GM23338 (cell line): Measurements from ENCODE around the gene LMO1. TPM values are rescaled to one million over a fixed set of nuclear protein-coding genes. Genes with fewer than 3 reads are reported as not detected.

ENCODE experiments used
- ATAC-seq: fragments of 200-7000 bp; cut with Tn5 transposase; 3 replicates; pipeline ENCODE4 v1.9.1; 2020
- DNase-seq: peaks from one replicate; pipeline ENCODE4 v3.0.0-alpha.2; 2015; ENCODE audit warnings: low spot score
- H2AFZ ChIP-seq: fragments of 200-600 bp; sonication (generic); 2 replicates; pipeline ENCODE4 v1.8.0; 2016; ENCODE audit warnings: antibody characterized with exemption, mild to moderate bottlenecking, moderate library complexity
- H3F3A ChIP-seq: fragments of 200-600 bp; sonication (generic); replicated peaks from 2 replicates; pipeline ENCODE4 v1.8.0; 2017; ENCODE audit warnings: antibody characterized with exemption, mixed run types, low read depth
- H3K27ac ChIP-seq: fragments of 200-600 bp; sonication (generic); 2 replicates; pipeline ENCODE4 v1.6.1; 2016; ENCODE audit warnings: low read depth
- H3K27me3 ChIP-seq: fragments of 200-600 bp; sonication (generic); 2 replicates; pipeline ENCODE4 v1.8.0; 2016; ENCODE audit warnings: mild to moderate bottlenecking, mixed run types, moderate library complexity; ENCODE audit not compliant: insufficient read depth
- H3K36me3 ChIP-seq: fragments of 200-600 bp; sonication (generic); 2 replicates; pipeline ENCODE4 v1.8.0; 2016; ENCODE audit warnings: mild to moderate bottlenecking; ENCODE audit not compliant: insufficient read depth
- H3K4me1 ChIP-seq: fragments of 200-600 bp; sonication (generic); 2 replicates; pipeline ENCODE4 v1.8.0; 2016; ENCODE audit warnings: mild to moderate bottlenecking, moderate library complexity; ENCODE audit not compliant: insufficient read depth
- H3K4me2 ChIP-seq: fragments of 200-600 bp; sonication (generic); 2 replicates; pipeline ENCODE4 v1.7.1; 2017; ENCODE audit warnings: mixed run types
- H3K4me3 ChIP-seq: fragments of 200-600 bp; sonication (generic); 2 replicates; pipeline ENCODE4 v1.6.1; 2016; ENCODE audit warnings: mixed run types
- H3K79me2 ChIP-seq: fragments of 200-600 bp; sonication (generic); replicated peaks from 2 replicates; pipeline ENCODE4 v1.8.0; 2017; ENCODE audit warnings: mild to moderate bottlenecking; ENCODE audit not compliant: insufficient read depth
- H3K9me2 ChIP-seq: fragments of 200-600 bp; sonication (generic); 2 replicates; pipeline ENCODE4 v1.8.0; 2017; ENCODE audit not compliant: insufficient read depth
- H4K20me1 ChIP-seq: fragments of 200-600 bp; sonication (generic); replicated peaks from 2 replicates; pipeline ENCODE4 v1.8.0; 2017; ENCODE audit warnings: mild to moderate bottlenecking; ENCODE audit not compliant: insufficient read depth
- H3K27ac Mint-ChIP-seq: 2 replicates; pipeline ENCODE4 v1.8.0; 2020; ENCODE audit warnings: inconsistent platforms, mild to moderate bottlenecking, moderate library complexity, mixed read lengths
- H3K27me3 Mint-ChIP-seq: 3 replicates; pipeline ENCODE4 v1.8.0; 2022; ENCODE audit warnings: low read depth, mild to moderate bottlenecking, moderate library complexity, mixed read lengths, inconsistent platforms; ENCODE audit not compliant: insufficient read depth, poor library complexity
- H3K36me3 Mint-ChIP-seq: 3 replicates; pipeline ENCODE4 v1.8.0; 2021; ENCODE audit warnings: low read depth, mild to moderate bottlenecking, inconsistent platforms, moderate library complexity, mixed read lengths
- H3K4me1 Mint-ChIP-seq: 3 replicates; pipeline ENCODE4 v1.8.0; 2020; ENCODE audit warnings: mild to moderate bottlenecking, inconsistent platforms, mixed read lengths
- H3K4me3 Mint-ChIP-seq: 3 replicates; pipeline ENCODE4 v1.8.0; 2021; ENCODE audit warnings: moderate library complexity, mild to moderate bottlenecking, inconsistent platforms, mixed read lengths
- H3K9me3 Mint-ChIP-seq: 3 replicates; pipeline ENCODE4 v1.8.0; 2020; ENCODE audit warnings: moderate library complexity, mild to moderate bottlenecking, inconsistent platforms, mixed read lengths
- CREB1 ChIP-seq: fragments of 250-450 bp; sonication (Bioruptor Pico); IDR thresholded peaks from 2 replicates; pipeline ENCODE4 v1.5.0; 2020; ENCODE audit warnings: low read depth, mild to moderate bottlenecking, moderate library complexity
- EZH2 ChIP-seq: fragments of 200-600 bp; sonication (generic); IDR thresholded peaks from one replicate; pipeline ENCODE4 v1.8.0; 2017; ENCODE audit warnings: antibody characterized with exemption, mild to moderate bottlenecking, low read depth; ENCODE audit not compliant: unreplicated experiment
- EZH2phosphoT487 ChIP-seq: fragments of 200-600 bp; sonication (generic); IDR thresholded peaks from one replicate; pipeline ENCODE4 v1.8.1; 2018; ENCODE audit warnings: antibody characterized with exemption; ENCODE audit not compliant: unreplicated experiment
- JUNB ChIP-seq: IDR thresholded peaks from one replicate; pipeline ENCODE4 v1.6.1; 2016; ENCODE audit warnings: antibody characterized with exemption; ENCODE audit not compliant: unreplicated experiment
- NANOG ChIP-seq: IDR thresholded peaks from 2 replicates; pipeline ENCODE4 v1.6.1; 2016; ENCODE audit warnings: antibody characterized with exemption, borderline replicate concordance
- POLR2AphosphoS5 ChIP-seq: IDR thresholded peaks from 2 replicates; pipeline ENCODE4 v1.6.1; 2016; ENCODE audit warnings: antibody characterized with exemption, low read depth
- STAT1 ChIP-seq: IDR thresholded peaks from one replicate; pipeline ENCODE4 v1.6.1; 2016; ENCODE audit warnings: antibody characterized with exemption; ENCODE audit not compliant: unreplicated experiment
- ZNF114 ChIP-seq: fragments of 250-450 bp; sonication (Bioruptor Pico); IDR thresholded peaks from 2 replicates; pipeline ENCODE4 v1.5.0; 2020; ENCODE audit warnings: mild to moderate bottlenecking, moderate library complexity
- ZNF331 ChIP-seq: fragments of 250-450 bp; sonication (Bioruptor Pico); IDR thresholded peaks from 2 replicates; pipeline ENCODE4 v1.5.0; 2020; ENCODE audit warnings: low read depth, mild to moderate bottlenecking, moderate library complexity
- polyA plus RNA-seq: library from polyadenylated mRNA; unstranded; fragments of >200 nt; fragmentation: Nextera tagmentation; extraction: Ambion mirVana; gene quantifications from 2 replicates; pipeline ENCODE4 v1.2.1, GENCODE V29; 2016
- total RNA-seq: library from RNA; depleted of rRNA; stranded (reverse); fragments of >200 nt; shearing (Covaris generic); gene quantifications from 2 replicates; pipeline ENCODE4 v1.2.3, GENCODE V29; 2014
- TF ChIP-seq, protein P1 (sequence below): IDR thresholded peaks from one replicate; pipeline ENCODE4 v1.6.1; 2018; ENCODE audit warnings: antibody characterized with exemption; ENCODE audit not compliant: unreplicated experiment
- TF ChIP-seq, protein P2 (sequence below): fragments of 250-450 bp; sonication (Bioruptor Pico); IDR thresholded peaks from 2 replicates; pipeline ENCODE4 v1.5.0; 2020; ENCODE audit warnings: mild to moderate bottlenecking, moderate library complexity
- TF ChIP-seq, protein P3 (sequence below): IDR thresholded peaks from 2 replicates; pipeline ENCODE4 v1.6.1; 2016; ENCODE audit warnings: antibody characterized with exemption
- TF ChIP-seq, protein P4 (sequence below), 2 experiments: fragments of 200-600 bp in 1 of 2; sonication (generic) in 1 of 2; conservative IDR thresholded peaks; 2 replicates each; pipeline versions ENCODE4 v1.5.1 to v1.6.1; 2016 to 2017; ENCODE audit warnings: antibody characterized with exemption in 2 of 2, low read depth in 2 of 2, mild to moderate bottlenecking in 2 of 2, moderate library complexity in 1 of 2

Gene LMO1
- total and polyA plus RNA-seq, 2 experiments from 2014 or later = 0.40 TPM; not detected in 1

DNA sequence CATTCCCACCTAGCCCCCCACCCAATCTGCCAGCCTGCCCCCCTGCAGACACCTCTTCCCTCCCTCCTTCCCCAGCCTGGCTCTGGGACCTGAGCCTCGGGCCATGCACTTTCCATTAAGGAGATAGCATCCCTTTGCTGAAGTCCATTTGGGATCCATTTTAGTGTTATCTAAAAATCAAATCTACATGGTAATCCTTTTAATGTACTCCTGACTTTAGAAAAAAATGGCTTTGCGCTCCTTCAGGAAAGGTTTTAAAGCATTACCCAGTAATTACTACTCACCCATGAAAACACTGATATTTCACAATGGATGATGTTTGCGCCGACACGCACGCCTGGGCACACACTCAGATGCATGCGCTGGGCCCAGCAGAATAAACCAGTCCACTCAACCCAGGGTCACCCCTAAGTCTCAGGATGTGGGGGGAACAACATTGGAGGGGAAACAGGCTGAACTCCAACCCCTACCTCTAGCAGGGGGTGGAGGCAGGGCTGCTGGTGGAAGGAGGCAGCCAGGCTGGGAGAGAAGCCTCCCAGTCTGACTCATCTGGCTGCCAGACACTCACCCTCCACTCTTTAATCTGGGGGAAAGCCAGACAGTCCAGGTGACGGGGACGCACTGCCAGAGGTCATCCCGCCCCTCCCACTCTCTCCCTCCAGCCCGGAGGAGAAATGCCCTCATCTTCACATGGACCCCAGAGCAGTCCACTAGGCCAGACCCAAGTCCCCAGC is 29.8 kb downstream of the LMO1 start:
- Mint-ChIP-seq H3K36me3 (no peaks in the 10 kb centered on the region), H3K4me3 (no peak overlapping the region), H3K27ac (no peak overlapping the region), H3K27me3 (peaks cover 7% of the 10 kb centered on the region), H3K4me1 (peaks cover 11% of the 10 kb centered on the region), H3K9me3 (no peaks in the 10 kb centered on the region)
- no peak overlapping the region for H2AFZ ChIP-seq
- no peaks in the 10 kb centered on the region for H3K9me2 ChIP-seq
- no peaks in the 10 kb centered on the region for H3K4me1 ChIP-seq
- H4K20me1 ChIP-seq = no peaks in the 10 kb centered on the region
- H3K4me2 ChIP-seq = no peak overlapping the region
- ATAC-seq = no peak
- H3K27ac ChIP-seq = no peak overlapping the region
- no peak for DNase-seq
- no peaks in the 10 kb centered on the region for H3F3A ChIP-seq
- H3K4me3 ChIP-seq = no peak overlapping the region
- no peaks in the 10 kb centered on the region for H3K36me3 ChIP-seq
- TF ChIP-seq EZH2phosphoT487 (no peak), STAT1 (no peak), JUNB (no peak), EZH2 (no peak), CREB1 (no peak), ZNF114 (CRISPR knock-in tag) (no peak), ZNF331 (CRISPR knock-in tag) (no peak), POLR2AphosphoS5 (no peak), NANOG (no peak)
- TF ChIP-seq, protein P1, sequence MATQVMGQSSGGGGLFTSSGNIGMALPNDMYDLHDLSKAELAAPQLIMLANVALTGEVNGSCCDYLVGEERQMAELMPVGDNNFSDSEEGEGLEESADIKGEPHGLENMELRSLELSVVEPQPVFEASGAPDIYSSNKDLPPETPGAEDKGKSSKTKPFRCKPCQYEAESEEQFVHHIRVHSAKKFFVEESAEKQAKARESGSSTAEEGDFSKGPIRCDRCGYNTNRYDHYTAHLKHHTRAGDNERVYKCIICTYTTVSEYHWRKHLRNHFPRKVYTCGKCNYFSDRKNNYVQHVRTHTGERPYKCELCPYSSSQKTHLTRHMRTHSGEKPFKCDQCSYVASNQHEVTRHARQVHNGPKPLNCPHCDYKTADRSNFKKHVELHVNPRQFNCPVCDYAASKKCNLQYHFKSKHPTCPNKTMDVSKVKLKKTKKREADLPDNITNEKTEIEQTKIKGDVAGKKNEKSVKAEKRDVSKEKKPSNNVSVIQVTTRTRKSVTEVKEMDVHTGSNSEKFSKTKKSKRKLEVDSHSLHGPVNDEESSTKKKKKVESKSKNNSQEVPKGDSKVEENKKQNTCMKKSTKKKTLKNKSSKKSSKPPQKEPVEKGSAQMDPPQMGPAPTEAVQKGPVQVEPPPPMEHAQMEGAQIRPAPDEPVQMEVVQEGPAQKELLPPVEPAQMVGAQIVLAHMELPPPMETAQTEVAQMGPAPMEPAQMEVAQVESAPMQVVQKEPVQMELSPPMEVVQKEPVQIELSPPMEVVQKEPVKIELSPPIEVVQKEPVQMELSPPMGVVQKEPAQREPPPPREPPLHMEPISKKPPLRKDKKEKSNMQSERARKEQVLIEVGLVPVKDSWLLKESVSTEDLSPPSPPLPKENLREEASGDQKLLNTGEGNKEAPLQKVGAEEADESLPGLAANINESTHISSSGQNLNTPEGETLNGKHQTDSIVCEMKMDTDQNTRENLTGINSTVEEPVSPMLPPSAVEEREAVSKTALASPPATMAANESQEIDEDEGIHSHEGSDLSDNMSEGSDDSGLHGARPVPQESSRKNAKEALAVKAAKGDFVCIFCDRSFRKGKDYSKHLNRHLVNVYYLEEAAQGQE = no peak
- TF ChIP-seq, protein P2, sequence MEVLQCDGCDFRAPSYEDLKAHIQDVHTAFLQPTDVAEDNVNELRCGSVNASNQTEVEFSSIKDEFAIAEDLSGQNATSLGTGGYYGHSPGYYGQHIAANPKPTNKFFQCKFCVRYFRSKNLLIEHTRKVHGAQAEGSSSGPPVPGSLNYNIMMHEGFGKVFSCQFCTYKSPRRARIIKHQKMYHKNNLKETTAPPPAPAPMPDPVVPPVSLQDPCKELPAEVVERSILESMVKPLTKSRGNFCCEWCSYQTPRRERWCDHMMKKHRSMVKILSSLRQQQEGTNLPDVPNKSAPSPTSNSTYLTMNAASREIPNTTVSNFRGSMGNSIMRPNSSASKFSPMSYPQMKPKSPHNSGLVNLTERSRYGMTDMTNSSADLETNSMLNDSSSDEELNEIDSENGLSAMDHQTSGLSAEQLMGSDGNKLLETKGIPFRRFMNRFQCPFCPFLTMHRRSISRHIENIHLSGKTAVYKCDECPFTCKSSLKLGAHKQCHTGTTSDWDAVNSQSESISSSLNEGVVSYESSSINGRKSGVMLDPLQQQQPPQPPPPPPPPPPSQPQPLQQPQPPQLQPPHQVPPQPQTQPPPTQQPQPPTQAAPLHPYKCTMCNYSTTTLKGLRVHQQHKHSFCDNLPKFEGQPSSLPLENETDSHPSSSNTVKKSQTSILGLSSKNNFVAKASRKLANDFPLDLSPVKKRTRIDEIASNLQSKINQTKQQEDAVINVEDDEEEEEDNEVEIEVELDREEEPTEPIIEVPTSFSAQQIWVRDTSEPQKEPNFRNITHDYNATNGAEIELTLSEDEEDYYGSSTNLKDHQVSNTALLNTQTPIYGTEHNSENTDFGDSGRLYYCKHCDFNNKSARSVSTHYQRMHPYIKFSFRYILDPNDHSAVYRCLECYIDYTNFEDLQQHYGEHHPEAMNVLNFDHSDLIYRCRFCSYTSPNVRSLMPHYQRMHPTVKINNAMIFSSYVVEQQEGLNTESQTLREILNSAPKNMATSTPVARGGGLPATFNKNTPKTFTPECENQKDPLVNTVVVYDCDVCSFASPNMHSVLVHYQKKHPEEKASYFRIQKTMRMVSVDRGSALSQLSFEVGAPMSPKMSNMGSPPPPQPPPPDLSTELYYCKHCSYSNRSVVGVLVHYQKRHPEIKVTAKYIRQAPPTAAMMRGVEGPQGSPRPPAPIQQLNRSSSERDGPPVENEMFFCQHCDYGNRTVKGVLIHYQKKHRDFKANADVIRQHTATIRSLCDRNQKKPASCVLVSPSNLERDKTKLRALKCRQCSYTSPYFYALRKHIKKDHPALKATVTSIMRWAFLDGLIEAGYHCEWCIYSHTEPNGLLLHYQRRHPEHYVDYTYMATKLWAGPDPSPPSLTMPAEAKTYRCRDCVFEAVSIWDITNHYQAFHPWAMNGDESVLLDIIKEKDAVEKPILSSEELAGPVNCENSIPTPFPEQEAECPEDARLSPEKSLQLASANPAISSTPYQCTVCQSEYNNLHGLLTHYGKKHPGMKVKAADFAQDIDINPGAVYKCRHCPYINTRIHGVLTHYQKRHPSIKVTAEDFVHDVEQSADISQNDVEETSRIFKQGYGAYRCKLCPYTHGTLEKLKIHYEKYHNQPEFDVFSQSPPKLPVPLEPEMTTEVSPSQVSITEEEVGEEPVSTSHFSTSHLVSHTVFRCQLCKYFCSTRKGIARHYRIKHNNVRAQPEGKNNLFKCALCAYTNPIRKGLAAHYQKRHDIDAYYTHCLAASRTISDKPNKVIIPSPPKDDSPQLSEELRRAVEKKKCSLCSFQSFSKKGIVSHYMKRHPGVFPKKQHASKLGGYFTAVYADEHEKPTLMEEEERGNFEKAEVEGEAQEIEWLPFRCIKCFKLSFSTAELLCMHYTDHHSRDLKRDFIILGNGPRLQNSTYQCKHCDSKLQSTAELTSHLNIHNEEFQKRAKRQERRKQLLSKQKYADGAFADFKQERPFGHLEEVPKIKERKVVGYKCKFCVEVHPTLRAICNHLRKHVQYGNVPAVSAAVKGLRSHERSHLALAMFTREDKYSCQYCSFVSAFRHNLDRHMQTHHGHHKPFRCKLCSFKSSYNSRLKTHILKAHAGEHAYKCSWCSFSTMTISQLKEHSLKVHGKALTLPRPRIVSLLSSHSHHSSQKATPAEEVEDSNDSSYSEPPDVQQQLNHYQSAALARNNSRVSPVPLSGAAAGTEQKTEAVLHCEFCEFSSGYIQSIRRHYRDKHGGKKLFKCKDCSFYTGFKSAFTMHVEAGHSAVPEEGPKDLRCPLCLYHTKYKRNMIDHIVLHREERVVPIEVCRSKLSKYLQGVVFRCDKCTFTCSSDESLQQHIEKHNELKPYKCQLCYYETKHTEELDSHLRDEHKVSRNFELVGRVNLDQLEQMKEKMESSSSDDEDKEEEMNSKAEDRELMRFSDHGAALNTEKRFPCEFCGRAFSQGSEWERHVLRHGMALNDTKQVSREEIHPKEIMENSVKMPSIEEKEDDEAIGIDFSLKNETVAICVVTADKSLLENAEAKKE (CRISPR knock-in tag) = no peak
- TF ChIP-seq, protein P3, sequence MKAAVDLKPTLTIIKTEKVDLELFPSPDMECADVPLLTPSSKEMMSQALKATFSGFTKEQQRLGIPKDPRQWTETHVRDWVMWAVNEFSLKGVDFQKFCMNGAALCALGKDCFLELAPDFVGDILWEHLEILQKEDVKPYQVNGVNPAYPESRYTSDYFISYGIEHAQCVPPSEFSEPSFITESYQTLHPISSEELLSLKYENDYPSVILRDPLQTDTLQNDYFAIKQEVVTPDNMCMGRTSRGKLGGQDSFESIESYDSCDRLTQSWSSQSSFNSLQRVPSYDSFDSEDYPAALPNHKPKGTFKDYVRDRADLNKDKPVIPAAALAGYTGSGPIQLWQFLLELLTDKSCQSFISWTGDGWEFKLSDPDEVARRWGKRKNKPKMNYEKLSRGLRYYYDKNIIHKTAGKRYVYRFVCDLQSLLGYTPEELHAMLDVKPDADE = no peak
- TF ChIP-seq, protein P4, sequence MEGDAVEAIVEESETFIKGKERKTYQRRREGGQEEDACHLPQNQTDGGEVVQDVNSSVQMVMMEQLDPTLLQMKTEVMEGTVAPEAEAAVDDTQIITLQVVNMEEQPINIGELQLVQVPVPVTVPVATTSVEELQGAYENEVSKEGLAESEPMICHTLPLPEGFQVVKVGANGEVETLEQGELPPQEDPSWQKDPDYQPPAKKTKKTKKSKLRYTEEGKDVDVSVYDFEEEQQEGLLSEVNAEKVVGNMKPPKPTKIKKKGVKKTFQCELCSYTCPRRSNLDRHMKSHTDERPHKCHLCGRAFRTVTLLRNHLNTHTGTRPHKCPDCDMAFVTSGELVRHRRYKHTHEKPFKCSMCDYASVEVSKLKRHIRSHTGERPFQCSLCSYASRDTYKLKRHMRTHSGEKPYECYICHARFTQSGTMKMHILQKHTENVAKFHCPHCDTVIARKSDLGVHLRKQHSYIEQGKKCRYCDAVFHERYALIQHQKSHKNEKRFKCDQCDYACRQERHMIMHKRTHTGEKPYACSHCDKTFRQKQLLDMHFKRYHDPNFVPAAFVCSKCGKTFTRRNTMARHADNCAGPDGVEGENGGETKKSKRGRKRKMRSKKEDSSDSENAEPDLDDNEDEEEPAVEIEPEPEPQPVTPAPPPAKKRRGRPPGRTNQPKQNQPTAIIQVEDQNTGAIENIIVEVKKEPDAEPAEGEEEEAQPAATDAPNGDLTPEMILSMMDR (conservative IDR thresholded peaks at IDR 0.05; ENCODE audit: low read depth in 2 of 2) = no peak
- H3K79me2 ChIP-seq = no peaks in the 10 kb centered on the region
- H3K27me3 ChIP-seq = no peaks in the 10 kb centered on the region
